H1 (cell line): ENCODE results near the gene SRRT. TPM values are rescaled to one million over a fixed set of nuclear protein-coding genes. Genes with fewer than 3 reads are reported as not detected.

Experiments used
- CTCF ChIA-PET: fragments of 300-600 bp; sonication (Branson Sonifier 250); formaldehyde crosslinking; loops from one replicate; lab custom pipeline; 2021; ENCODE audit not compliant: partially characterized antibody; lab: Charles Lee
- POLR2A ChIA-PET: fragments of 300-600 bp; sonication (Branson Sonifier 250); formaldehyde crosslinking; loops from one replicate; lab custom pipeline; 2021; ENCODE audit warnings: inconsistent platforms; ENCODE audit not compliant: partially characterized antibody; lab: Charles Lee
- DNase-seq, 2 experiments: peaks; one replicate each; pipeline versions ENCODE4 v3.0.0 to v3.0.0-alpha.2; 2010 to 2022; ENCODE audit warnings: low spot score in 2 of 2, low read depth in 1 of 2, mixed read lengths in 1 of 2
- FAIRE-seq: peaks from 2 replicates; lab custom pipeline; 2011; peaks lifted over from hg19 to GRCh38; lab: Jason Lieb, UNC
- H2AFZ ChIP-seq: 2 replicates; pipeline ENCODE4 v1.8.1; 2012; ENCODE audit warnings: low read length, inconsistent platforms
- H2AK5ac ChIP-seq: 2 replicates; pipeline ENCODE4 v1.6.1; 2013; ENCODE audit warnings: low read depth, low read length
- H2BK120ac ChIP-seq: replicated peaks from 2 replicates; pipeline ENCODE3; 2013; ENCODE audit warnings: low read depth, low read length, inconsistent platforms
- H2BK12ac ChIP-seq: 2 replicates; pipeline ENCODE4 v1.6.1; 2013; ENCODE audit warnings: low read depth, low read length
- H2BK15ac ChIP-seq: 2 replicates; pipeline ENCODE4 v1.6.1; 2013; ENCODE audit warnings: low read length
- H2BK20ac ChIP-seq: 2 replicates; pipeline ENCODE4 v1.6.1; 2013; ENCODE audit warnings: low read length
- H2BK5ac ChIP-seq: 2 replicates; pipeline ENCODE4 v1.6.1; 2013; ENCODE audit warnings: low read depth, low read length
- H3K14ac ChIP-seq: 2 replicates; pipeline ENCODE4 v1.6.1; 2013; ENCODE audit warnings: inconsistent platforms; ENCODE audit not compliant: insufficient read length
- H3K18ac ChIP-seq: 2 replicates; pipeline ENCODE4 v1.6.1; 2013; ENCODE audit warnings: low read length; ENCODE audit errors: extremely low read depth
- H3K23ac ChIP-seq: 2 replicates; pipeline ENCODE4 v1.6.1; 2013; ENCODE audit warnings: inconsistent platforms; ENCODE audit not compliant: insufficient read length
- H3K23me2 ChIP-seq: 2 replicates; pipeline ENCODE4 v1.6.1; 2013; ENCODE audit warnings: low read depth, low read length
- H3K27ac ChIP-seq: 2 replicates; pipeline ENCODE4 v1.6.1; 2011; ENCODE audit warnings: low read depth, low read length, inconsistent platforms
- H3K27me3 ChIP-seq, 4 experiments: replicated peaks in 1 of 4; 1 replicate in 1 of 4; 2 replicates in 3 of 4; pipeline versions ENCODE4 v1.6.1 to v1.8.1; 2011 to 2013; ENCODE audit warnings: low read length in 3 of 4, mild to moderate bottlenecking in 3 of 4, inconsistent platforms in 2 of 4, mixed read lengths in 2 of 4, moderate library complexity in 1 of 4; ENCODE audit not compliant: control insufficient read depth in 3 of 4, insufficient read depth in 3 of 4; ENCODE audit errors: extremely low read depth in 1 of 4
- H3K36me3 ChIP-seq, 4 experiments: 2 replicates each; pipeline versions ENCODE4 v1.6.1 to v1.8.1; 2011 to 2013; ENCODE audit warnings: mild to moderate bottlenecking in 4 of 4, low read length in 3 of 4, moderate library complexity in 2 of 4, control low read depth in 1 of 4, inconsistent platforms in 1 of 4; ENCODE audit not compliant: insufficient read depth in 4 of 4, control insufficient read depth in 2 of 4
- H3K4ac ChIP-seq: replicated peaks from 2 replicates; pipeline ENCODE3; 2013; ENCODE audit warnings: low read length, low read depth, mixed read lengths, inconsistent platforms; ENCODE audit not compliant: insufficient read length
- H3K4me1 ChIP-seq, 4 experiments: replicated peaks in 1 of 4; 1 replicate in 1 of 4; 2 replicates in 3 of 4; pipeline versions ENCODE4 v1.6.1 to v1.8.1; 2011 to 2013; ENCODE audit warnings: low read length in 3 of 4, inconsistent platforms in 2 of 4, mixed read lengths in 1 of 4; ENCODE audit not compliant: insufficient read depth in 4 of 4, control insufficient read depth in 3 of 4
- H3K4me2 ChIP-seq, 2 experiments: 2 replicates each; pipeline versions ENCODE4 v1.6.1 to v1.8.1; 2011 to 2013; ENCODE audit warnings: low read depth in 2 of 2, low read length in 2 of 2, control low read depth in 1 of 2, inconsistent platforms in 1 of 2, mild to moderate bottlenecking in 1 of 2; ENCODE audit not compliant: insufficient read depth in 1 of 2
- H3K4me3 ChIP-seq, 4 experiments: fragments of 200-600, 300-600 bp in 1 of 4; sonication (generic), shearing (Covaris generic), sonication (Bioruptor Twin) in 1 of 4; 2 replicates each; pipeline versions ENCODE4 v1.5.1 to v1.8.1; 2011 to 2016; ENCODE audit warnings: low read length in 4 of 4, low read depth in 3 of 4, control low read depth in 2 of 4, inconsistent platforms in 2 of 4, mild to moderate bottlenecking in 2 of 4, mixed read lengths in 1 of 4, moderate library complexity in 1 of 4; ENCODE audit not compliant: insufficient read depth in 2 of 4; ENCODE audit errors: extremely low read depth in 1 of 4
- H3K56ac ChIP-seq: replicated peaks from 2 replicates; pipeline ENCODE3; 2013; ENCODE audit warnings: low read depth, mild to moderate bottlenecking, mixed read lengths, low read length, inconsistent platforms; ENCODE audit not compliant: insufficient read length
- H3K79me1 ChIP-seq: 2 replicates; pipeline ENCODE4 v1.6.1; 2013; ENCODE audit warnings: low read depth, low read length, control low read depth
- H3K79me2 ChIP-seq, 2 experiments: 2 replicates each; pipeline versions ENCODE4 v1.6.1 to v1.8.1; 2012 to 2013; ENCODE audit warnings: low read length in 2 of 2, mild to moderate bottlenecking in 2 of 2, inconsistent platforms in 1 of 2; ENCODE audit not compliant: insufficient read depth in 2 of 2, control insufficient read depth in 1 of 2
- H3K9ac ChIP-seq, 4 experiments: replicated peaks in 1 of 4; 1 replicate in 1 of 4; 2 replicates in 3 of 4; pipeline versions ENCODE4 v1.6.1 to v1.8.1; 2011 to 2013; ENCODE audit warnings: low read depth in 3 of 4, low read length in 3 of 4, control low read depth in 2 of 4, mild to moderate bottlenecking in 2 of 4, moderate library complexity in 2 of 4, inconsistent platforms in 1 of 4; ENCODE audit errors: extremely low read depth in 1 of 4
- H3K9me3 ChIP-seq, 2 experiments: 2 replicates each; pipeline versions ENCODE4 v1.6.1 to v1.8.1; 2012 to 2013; ENCODE audit warnings: mild to moderate bottlenecking in 2 of 2, moderate library complexity in 2 of 2, control low read depth in 1 of 2, inconsistent platforms in 1 of 2, low read depth in 1 of 2, low read length in 1 of 2, mixed read lengths in 1 of 2; ENCODE audit not compliant: insufficient read depth in 2 of 2
- H4K20me1 ChIP-seq, 2 experiments: replicated peaks in 1 of 2; 2 replicates each; pipeline versions ENCODE3 to v1.8.1; 2011 to 2013; ENCODE audit warnings: inconsistent platforms in 2 of 2, low read length in 2 of 2, mild to moderate bottlenecking in 1 of 2; ENCODE audit not compliant: insufficient read depth in 2 of 2, control insufficient read depth in 1 of 2
- H4K5ac ChIP-seq: 2 replicates; pipeline ENCODE4 v1.6.1; 2013; ENCODE audit warnings: low read length, low read depth, mixed read lengths, inconsistent platforms; ENCODE audit not compliant: insufficient read length
- H4K8ac ChIP-seq: 2 replicates; pipeline ENCODE4 v1.8.0; 2013; ENCODE audit warnings: mild to moderate bottlenecking, moderate library complexity, low read length, inconsistent platforms; ENCODE audit not compliant: insufficient read depth; ENCODE audit errors: extremely low read depth
- H4K91ac ChIP-seq: replicated peaks from 2 replicates; pipeline ENCODE3; 2013; ENCODE audit warnings: low read length, mixed read lengths, inconsistent platforms; ENCODE audit not compliant: insufficient read length
- GTF2F1 ChIP-seq: IDR thresholded peaks from 2 replicates; pipeline ENCODE4 v1.6.1; 2012; ENCODE audit warnings: low read depth, low read length, improper control_type of control experiment, borderline replicate concordance
- HDAC6 ChIP-seq: IDR thresholded peaks from one replicate; pipeline ENCODE4 v1.7.1; 2012; ENCODE audit warnings: low read depth, mild to moderate bottlenecking, inconsistent platforms, low read length, moderate library complexity
- KDM1A ChIP-seq: fragments of 200-600, 300-600 bp; sonication (generic); IDR thresholded peaks from 2 replicates; pipeline ENCODE4 v1.7.1; 2016; ENCODE audit warnings: mild to moderate bottlenecking, low read length, borderline replicate concordance
- KDM4A ChIP-seq: IDR thresholded peaks from one replicate; pipeline ENCODE4 v1.7.1; 2012; ENCODE audit warnings: low read depth, mild to moderate bottlenecking, moderate library complexity, low read length, inconsistent platforms; ENCODE audit not compliant: severe bottlenecking
- KDM5A ChIP-seq: fragments of 200-600 bp; IDR thresholded peaks from 2 replicates; pipeline ENCODE4 v1.7.1; 2012; ENCODE audit warnings: mild to moderate bottlenecking, low read length, inconsistent platforms, mixed read lengths
- POU5F1 ChIP-seq: IDR thresholded peaks from 2 replicates; pipeline ENCODE4 v1.6.1; 2011; ENCODE audit warnings: low read depth, mild to moderate bottlenecking, low read length, moderate library complexity
- RAD21 ChIP-seq, 2 experiments: IDR thresholded peaks in 1 of 2; conservative IDR thresholded peaks in 1 of 2; 2 replicates each; pipeline ENCODE4 v1.6.1; 2011; ENCODE audit warnings: low read depth in 2 of 2, low read length in 2 of 2, improper control_type of control experiment in 1 of 2, inconsistent platforms in 1 of 2, mild to moderate bottlenecking in 1 of 2, moderate library complexity in 1 of 2
- SIN3A ChIP-seq, 2 experiments: IDR thresholded peaks in 1 of 2; conservative IDR thresholded peaks in 1 of 2; 2 replicates each; pipeline ENCODE4 v1.6.1; 2011 to 2012; ENCODE audit warnings: low read length in 2 of 2, improper control_type of control experiment in 1 of 2, low read depth in 1 of 2, mild to moderate bottlenecking in 1 of 2
- SUZ12 ChIP-seq: fragments of 200-600 bp; sonication (generic); IDR thresholded peaks from 2 replicates; pipeline ENCODE4 v1.6.1; 2012; ENCODE audit warnings: mild to moderate bottlenecking, inconsistent platforms, low read length, moderate library complexity, mixed read lengths
- TAF7 ChIP-seq: optimal IDR thresholded peaks from 2 replicates; pipeline ENCODE3; 2011; ENCODE audit warnings: low read depth, mild to moderate bottlenecking, inconsistent platforms, low read length, moderate library complexity, borderline replicate concordance
- USF2 ChIP-seq: IDR thresholded peaks from 2 replicates; pipeline ENCODE4 v1.6.1; 2011; ENCODE audit warnings: low read length, improper control_type of control experiment
- WGBS, 2 experiments: shearing (Covaris generic) in 1 of 2; methylation state at CpG; one replicate each; pipeline versions ENCODE4 v1.1.6 to v1.1.7; 2013 to 2015; ENCODE audit warnings: low lambda C conversion rate in 2 of 2, mixed read lengths in 2 of 2, inconsistent platforms in 1 of 2, low coverage in 1 of 2, missing lambda C conversion rate in 1 of 2; ENCODE audit not compliant: insufficient replicate concordance in 2 of 2, insufficient coverage in 1 of 2, insufficient read length in 1 of 2; ENCODE audit errors: extremely low coverage in 1 of 2, missing lambda C conversion rate in 1 of 2; 5-methylcytosine and 5-hydroxymethylcytosine counted together
- polyA plus RNA-seq, 7 experiments: library from polyadenylated mRNA; depleted of rRNA in 3 of 7; stranded (reverse) in 5 of 7; unstranded in 2 of 7; fragments of >200 nt in 5 of 7; fragments of 200-250 nt in 2 of 7; gene quantifications; 1 replicate in 5 of 7; 2 replicates in 1 of 7; 4 replicates in 1 of 7; pipeline versions ENCODE4 v1.2.1 to v1.2.3, GENCODE V29; 2011 to 2013; ENCODE audit warnings: missing spikeins in 2 of 7, mixed read lengths in 2 of 7
- total RNA-seq: library from RNA; stranded (reverse); fragmentation: NEBNext Ultra II Directional; extraction: Animal tissue kit (Norgen Biotek cat#: 25700); gene quantifications from 2 replicates; pipeline ENCODE4 v1.2.1, GENCODE V29; 2021

SRRT gene
- total and polyA plus RNA-seq, 2 of the 8 experiments (the other 6 are each of a cell fraction or from before 2014, with no cell fraction given), result 66.7 to 237 TPM

- 0 out of 7 replicates have a peak overlapping the region, but pooled peaks of 1 of the 4 experiments have one; percentile 18 for H3K9ac ChIP-seq
- H2AK5ac ChIP-seq, result peak overlapping the region; percentile 65; the same call in 1 of the 2 replicates
- no peak overlapping the region for H3K14ac ChIP-seq
- 0 out of 2 replicates have a peak overlapping the region, but pooled peaks have one; percentile 39 for H2BK12ac ChIP-seq
- DNase-seq, result no peak
- peaks cover 2% of the 10 kb centered on the region; the same call in 1 of the 2 replicates for H3K79me1 ChIP-seq
- no peak overlapping the region for H3K23ac ChIP-seq
- H4K8ac ChIP-seq, result no peak overlapping the region; the same call in 1 of the 2 replicates
- ChIA-PET POLR2A (interaction anchor here (0.8 to 1.0 kb wide), 2 partner anchors 12 to 13 kb away, joined by 3 read pairs; partner anchors contain the start of genes EPHB4 and SLC12A9), CTCF (interaction anchor here (0.6 to 1.3 kb wide), 4 partner anchors 9 to 1708 kb away, joined by 3 to 7 read pairs (median 4); no protein-coding TSS in a partner anchor)
- 93% methylated on average over 18 of the region's 18 CpGs; no CpG with 5 or more reads in 1 of the 2 experiments for WGBS, 2 experiments
- H4K5ac ChIP-seq, result no peak overlapping the region
- H3K23me2 ChIP-seq, result peaks cover 3% of the 10 kb centered on the region; the same call in 1 of the 2 replicates
- no peak overlapping the region for H2BK120ac ChIP-seq
- H3K9me3 ChIP-seq, result no peaks in the 10 kb centered on the region
- H3K36me3 ChIP-seq, result no peaks in the 10 kb centered on the region
- H4K20me1 ChIP-seq, result no peaks in the 10 kb centered on the region
- peaks cover 3 to 10% (median 8%) of the 10 kb centered on the region in 4 experiments for H3K4me1 ChIP-seq
- H3K18ac ChIP-seq, result no peak overlapping the region
- no peak overlapping the region; the same call in 1 of the 2 replicates for H3K27ac ChIP-seq
- FAIRE-seq, result no peak
- H2BK15ac ChIP-seq, result 0 out of 2 replicates have a peak overlapping the region, but pooled peaks have one; percentile 29
- H2BK20ac ChIP-seq, result no peak overlapping the region
- no peak overlapping the region for H4K91ac ChIP-seq
- no peak overlapping the region for H3K4me2 ChIP-seq
- H3K4ac ChIP-seq, result no peak overlapping the region
- H3K27me3 ChIP-seq, result no peaks in the 10 kb centered on the region
- H2BK5ac ChIP-seq, result peak overlapping the region; percentile 39; the same call in 1 of the 2 replicates
- H3K56ac ChIP-seq, result no peak overlapping the region
- H3K79me2 ChIP-seq, result no peaks in the 10 kb centered on the region
- H3K4me3 ChIP-seq, result no peak overlapping the region
- no peak overlapping the region for H2AFZ ChIP-seq
- TF ChIP-seq KDM5A (no peak), TAF7 (no peak), KDM4A (no peak), SUZ12 (no peak), KDM1A (no peak), SIN3A (conservative IDR thresholded peaks at IDR 0.05 in 1 of 2, IDR thresholded peaks at IDR 0.05 in 1 of 2; ENCODE audit: low read depth in 1 of 2, low read length in 2 of 2) (no peak), POU5F1 (no peak), RAD21 (IDR thresholded peaks at IDR 0.05 in 1 of 2, conservative IDR thresholded peaks at IDR 0.05 in 1 of 2; ENCODE audit: low read depth in 2 of 2, low read length in 2 of 2) (no peak), HDAC6 (no peak), USF2 (no peak), GTF2F1 (no peak)
Observed at GRCh38 chr7:100839361-100839760, 35.5 kb upstream of the SRRT start.
